ENCODE measurements around the gene SMYD2. TPM values are rescaled to one million over a fixed set of nuclear protein-coding genes. Genes with fewer than 3 reads are reported as not detected.
A peak's percentile ranks its signal among the peaks of the same experiment; 100 is the strongest.

The SMYD2 gene
- total and polyA plus RNA-seq, 2 of the 8 experiments (the other 6 are each of a cell fraction or from before 2014, with no cell fraction given) = 3.0 to 5.2 TPM

DNA sequence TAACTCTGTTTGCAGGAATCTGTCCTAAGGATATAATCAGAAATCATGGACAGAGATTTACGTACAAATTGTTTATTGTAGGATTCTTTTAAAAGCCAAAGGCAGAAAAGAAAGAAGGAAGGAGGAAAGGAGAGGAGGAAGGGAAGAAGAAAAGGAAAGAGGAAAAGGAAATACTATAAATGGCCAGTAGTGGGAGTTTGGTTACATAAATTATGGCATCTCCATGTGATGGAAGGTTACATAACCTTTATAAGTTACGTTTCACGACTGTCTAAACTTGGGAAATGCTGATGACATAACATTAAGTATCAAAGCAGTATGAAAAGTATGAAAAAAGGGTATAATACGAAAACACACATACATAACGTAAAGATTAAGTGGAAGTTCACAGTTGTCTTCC lies 39.0 kb downstream of the SMYD2 start:
- 92% methylated on average over 5 of the region's 5 CpGs; no CpG with 5 or more reads in 1 of the 2 experiments for WGBS, 2 experiments (ENCODE audit: extremely low coverage in 1 of 2, insufficient coverage in 1 of 2, insufficient read length in 1 of 2, insufficient replicate concordance in 2 of 2, low coverage in 1 of 2, low lambda C conversion rate in 2 of 2, missing lambda C conversion rate in 1 of 2)
- Histone ChIP-seq H3K23ac (ENCODE audit: insufficient read length) (no peak overlapping the region), H2AFZ (ENCODE audit: low read length) (no peak overlapping the region)

More for the DNA sequence above, 39.0 kb downstream of the SMYD2 start:
- H3K27me3 ChIP-seq (replicated peaks in 1 of 4; ENCODE audit: control insufficient read depth in 3 of 4, extremely low read depth in 1 of 4, insufficient read depth in 3 of 4, low read length in 3 of 4) = peaks cover 19 to 35% (median 28%) of the 10 kb centered on the region in 4 experiments; a peak in 6 of 7 replicates
- no peak for DNase-seq (ENCODE audit: low read depth in 1 of 2, low spot score in 2 of 2)
- H2BK15ac ChIP-seq (ENCODE audit: low read length) = no peak overlapping the region
- no peaks in the 10 kb centered on the region for H3K79me2 ChIP-seq (ENCODE audit: control insufficient read depth in 1 of 2, insufficient read depth in 2 of 2, low read length in 2 of 2)
- H3K79me1 ChIP-seq (ENCODE audit: low read depth, low read length) = no peaks in the 10 kb centered on the region
- no peak overlapping the region for H2BK5ac ChIP-seq (ENCODE audit: low read depth, low read length)
- H2BK20ac ChIP-seq (ENCODE audit: low read length) = no peak overlapping the region
- ChIA-PET POLR2A (ENCODE audit: partially characterized antibody) (interaction anchor here (0.8 to 1.1 kb wide), 2 partner anchors 58 to 95 kb away, joined by 3 to 4 read pairs; no protein-coding TSS in a partner anchor), CTCF (ENCODE audit: partially characterized antibody) (interaction anchor here (1.3 to 12.6 kb wide), 10 partner anchors 10 to 108 kb away, joined by 3 to 262 read pairs (median 18); no protein-coding TSS in a partner anchor)
- peaks cover 3 to 17% (median 9%) of the 10 kb centered on the region in 4 experiments; a peak in 6 of 7 replicates for H3K4me1 ChIP-seq (replicated peaks in 1 of 4; ENCODE audit: control insufficient read depth in 3 of 4, insufficient read depth in 4 of 4, low read length in 3 of 4)
- H4K91ac ChIP-seq (replicated peaks; ENCODE audit: insufficient read length, low read length) = no peak overlapping the region
- H3K23me2 ChIP-seq (ENCODE audit: low read depth, low read length) = no peaks in the 10 kb centered on the region
- no peak overlapping the region for H3K14ac ChIP-seq (ENCODE audit: insufficient read length)
- no peak for FAIRE-seq
- peaks cover 0 to 2% of the 10 kb centered on the region in 2 experiments for H4K20me1 ChIP-seq (replicated peaks in 1 of 2; ENCODE audit: control insufficient read depth in 1 of 2, insufficient read depth in 2 of 2, low read length in 2 of 2)
- TF ChIP-seq SP2 (IDR thresholded peaks at IDR 0.05; ENCODE audit: low read length) (no peak), SUZ12 (IDR thresholded peaks at IDR 0.05; ENCODE audit: low read length) (no peak), POLR2AphosphoS5 (IDR thresholded peaks at IDR 0.05; ENCODE audit: low read depth, low read length) (no peak), CBX8 (IDR thresholded peaks at IDR 0.05; ENCODE audit: borderline replicate concordance, low read depth, low read length) (no peak), RXRA (IDR thresholded peaks at IDR 0.05; ENCODE audit: insufficient read depth, low read depth, low read length) (no peak), GABPA (IDR thresholded peaks at IDR 0.05; ENCODE audit: borderline replicate concordance, insufficient read depth, low read length) (no peak), SP4 (IDR thresholded peaks at IDR 0.05; ENCODE audit: low read length) (no peak)
- TF ChIP-seq, protein P1, sequence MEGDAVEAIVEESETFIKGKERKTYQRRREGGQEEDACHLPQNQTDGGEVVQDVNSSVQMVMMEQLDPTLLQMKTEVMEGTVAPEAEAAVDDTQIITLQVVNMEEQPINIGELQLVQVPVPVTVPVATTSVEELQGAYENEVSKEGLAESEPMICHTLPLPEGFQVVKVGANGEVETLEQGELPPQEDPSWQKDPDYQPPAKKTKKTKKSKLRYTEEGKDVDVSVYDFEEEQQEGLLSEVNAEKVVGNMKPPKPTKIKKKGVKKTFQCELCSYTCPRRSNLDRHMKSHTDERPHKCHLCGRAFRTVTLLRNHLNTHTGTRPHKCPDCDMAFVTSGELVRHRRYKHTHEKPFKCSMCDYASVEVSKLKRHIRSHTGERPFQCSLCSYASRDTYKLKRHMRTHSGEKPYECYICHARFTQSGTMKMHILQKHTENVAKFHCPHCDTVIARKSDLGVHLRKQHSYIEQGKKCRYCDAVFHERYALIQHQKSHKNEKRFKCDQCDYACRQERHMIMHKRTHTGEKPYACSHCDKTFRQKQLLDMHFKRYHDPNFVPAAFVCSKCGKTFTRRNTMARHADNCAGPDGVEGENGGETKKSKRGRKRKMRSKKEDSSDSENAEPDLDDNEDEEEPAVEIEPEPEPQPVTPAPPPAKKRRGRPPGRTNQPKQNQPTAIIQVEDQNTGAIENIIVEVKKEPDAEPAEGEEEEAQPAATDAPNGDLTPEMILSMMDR (IDR thresholded peaks at IDR 0.05; ENCODE audit: control extremely low read depth in 1 of 3, insufficient read depth in 1 of 3, low read depth in 1 of 3, low read length in 3 of 3) = peak in 1 of 3 experiments; percentile 27; a peak in 1 of 4 replicates
- no peak overlapping the region for H2AK5ac ChIP-seq (ENCODE audit: low read depth, low read length)
- no peak overlapping the region for H4K5ac ChIP-seq (ENCODE audit: insufficient read length, low read depth, low read length)
- H4K8ac ChIP-seq (ENCODE audit: extremely low read depth, insufficient read depth, low read length) = no peak overlapping the region
- H3K36me3 ChIP-seq (ENCODE audit: control insufficient read depth in 2 of 4, insufficient read depth in 4 of 4, low read length in 3 of 4) = no peaks in the 10 kb centered on the region; a peak in 1 of 8 replicates
- no peak overlapping the region for H2BK120ac ChIP-seq (replicated peaks; ENCODE audit: low read depth, low read length)
- H3K56ac ChIP-seq (replicated peaks; ENCODE audit: insufficient read length, low read depth, low read length) = no peak overlapping the region
- H3K4me3 ChIP-seq (ENCODE audit: extremely low read depth in 1 of 4, insufficient read depth in 2 of 4, low read depth in 3 of 4, low read length in 4 of 4) = no peak overlapping the region
- no peak overlapping the region for H3K4ac ChIP-seq (replicated peaks; ENCODE audit: insufficient read length, low read depth, low read length)
- no peak overlapping the region for H3K27ac ChIP-seq (ENCODE audit: low read depth, low read length)
- no peak overlapping the region for H2BK12ac ChIP-seq (ENCODE audit: low read depth, low read length)
- H3K4me2 ChIP-seq (ENCODE audit: insufficient read depth in 1 of 2, low read depth in 2 of 2, low read length in 2 of 2) = no peak overlapping the region
- no peaks in the 10 kb centered on the region for H3K9me3 ChIP-seq (ENCODE audit: insufficient read depth in 2 of 2, low read depth in 1 of 2, low read length in 1 of 2)
- H3K18ac ChIP-seq (ENCODE audit: extremely low read depth, low read length) = no peak overlapping the region
- H3K9ac ChIP-seq (replicated peaks in 1 of 4; ENCODE audit: extremely low read depth in 1 of 4, low read depth in 3 of 4, low read length in 3 of 4) = no peak overlapping the region

Data from H1 (cell line).